Right lobe of liver (tissue), 6 donors: Measurements from ENCODE around the gene IFNAR1. TPM values are rescaled to one million over a fixed set of nuclear protein-coding genes. Genes with fewer than 3 reads are reported as not detected.

Experiments used
- ATAC-seq, 4 donors: fragments of 200-7000 bp; cut with Tn5 transposase; one replicate each; pipeline ENCODE4 v1.9.1; 2020; ENCODE audit warnings: mild to moderate bottlenecking in 4 of 4, moderate library complexity in 4 of 4
- DNase-seq, 3 donors: peaks; one replicate each; pipeline ENCODE4 v3.0.0-alpha.2; 2020
- H3K27ac ChIP-seq, 3 donors: fragments of 200-600 bp; one replicate each; pipeline ENCODE4 v1.8.0; 2022
- H3K27me3 ChIP-seq, 2 donors: fragments of 200-600 bp; one replicate each; pipeline ENCODE4 v1.8.0; 2022
- H3K36me3 ChIP-seq, 4 donors: fragments of 200-600 bp; sonication (generic) in 1 of 4; one replicate each; pipeline versions ENCODE4 v1.5.1 to v1.8.0; 2017 to 2022; ENCODE audit warnings: control low read depth in 1 of 4
- H3K4me1 ChIP-seq, 4 donors: fragments of 200-600 bp; sonication (generic) in 1 of 4; one replicate each; pipeline versions ENCODE4 v1.5.1 to v1.8.0; 2017 to 2022; ENCODE audit warnings: control low read depth in 1 of 4
- H3K4me3 ChIP-seq, 3 donors: fragments of 200-600 bp; one replicate each; pipeline ENCODE4 v1.8.0; 2022
- H3K9me3 ChIP-seq, 4 donors: fragments of 200-600 bp; sonication (generic) in 1 of 4; one replicate each; pipeline versions ENCODE4 v1.5.1 to v1.8.0; 2017 to 2022; ENCODE audit warnings: control low read depth in 1 of 4
- CTCF ChIP-seq, 4 donors: fragments of 200-600 bp in 3 of 4; fragments of 450-650 bp in 1 of 4; IDR thresholded peaks; one replicate each; pipeline versions ENCODE4 v1.5.1 to v1.8.0; 2016 to 2022; ENCODE audit warnings: antibody characterized with exemption in 4 of 4, mild to moderate bottlenecking in 2 of 4
- POLR2A ChIP-seq: fragments of 450-650 bp; IDR thresholded peaks from one replicate; pipeline ENCODE4 v1.6.1; 2017; ENCODE audit warnings: antibody characterized with exemption, mild to moderate bottlenecking
- WGBS: methylation state at CpG from one replicate; pipeline ENCODE4 v1.1.6; 2018; ENCODE audit warnings: low coverage, low lambda C conversion rate; ENCODE audit not compliant: insufficient coverage; ENCODE audit errors: missing lambda C conversion rate; 5-methylcytosine and 5-hydroxymethylcytosine counted together
- intact Hi-C, 2 donors: fragments of 100-400 bp; cut with DNase I; formaldehyde crosslinking; loops; one replicate each; pipeline versions ENCODE4 v1.11.2 to v1.14.1; 2022
- total RNA-seq, 6 experiments: library from RNA; depleted of rRNA in 2 of 6; stranded (reverse); fragments of >200 nt in 2 of 6; fragmentation: NEBNext Ultra II Directional in 3 of 6; extraction: Animal tissue kit (Norgen Biotek cat#: 25700) in 3 of 6; gene quantifications; one replicate each; pipeline versions ENCODE4 v1.1.0 to v1.2.4, GENCODE V29; 2016 to 2023
- donor health status: DM: no; HTN: yes; CAD: no.
- donor health status: DM: no; HTN: no; CAD: no.
- donor health status: DM: no; HTN: no; CAD: no.
- donor health status: DM: no; HTN: yes; CAD: no.
- donor health status: DM: no; HTN: yes; CAD: no.

IFNAR1 gene
- total RNA-seq, 6 experiments from 2014 or later, result 31.6 to 68.2 (median 48.6) TPM

GRCh38 chr21:33388188-33388587, 63.4 kb downstream of the IFNAR1 start:
- no peaks in the 10 kb centered on the region for H3K36me3 ChIP-seq
- H3K9me3 ChIP-seq, result no peaks in the 10 kb centered on the region
- DNase-seq (no peak), ATAC-seq (peak in 1 of 4 donors; percentile 25)
- no peak overlapping the region for H3K4me3 ChIP-seq
- H3K4me1 ChIP-seq, result no peaks in the 10 kb centered on the region
- intact Hi-C loops, result no loop called here
- TF ChIP-seq CTCF (IDR thresholded peaks at IDR 0.05) (no peak), POLR2A (no peak)
- 69% methylated on average over 4 of the region's 4 CpGs for WGBS
- no peaks in the 10 kb centered on the region for H3K27me3 ChIP-seq
- no peak overlapping the region for H3K27ac ChIP-seq

GRCh38 chr21:33390479-33390878, 65.7 kb downstream of the IFNAR1 start:
- no peaks in the 10 kb centered on the region for H3K27me3 ChIP-seq
- no peak overlapping the region for H3K4me3 ChIP-seq
- WGBS, result 83% methylated on average over 3 of the region's 5 CpGs
- intact Hi-C loops, result no loop called here
- TF ChIP-seq POLR2A, result no peak
- no peak for TF ChIP-seq CTCF (IDR thresholded peaks at IDR 0.05)
- no peak for DNase-seq
- ATAC-seq, result no peak
- H3K27ac ChIP-seq, result no peak overlapping the region
- no peaks in the 10 kb centered on the region for H3K36me3 ChIP-seq
- no peaks in the 10 kb centered on the region for H3K9me3 ChIP-seq
- H3K4me1 ChIP-seq, result peaks cover 0 to 5% (median 0%) of the 10 kb centered on the region in 4 donors

GRCh38 chr21:33391656-33392055, 66.9 kb downstream of the IFNAR1 start:
- Histone ChIP-seq H3K4me3 (no peak overlapping the region), H3K4me1 (peaks cover 0 to 5% (median 0%) of the 10 kb centered on the region in 4 donors), H3K27me3 (no peaks in the 10 kb centered on the region), H3K27ac (no peak overlapping the region), H3K9me3 (no peaks in the 10 kb centered on the region), H3K36me3 (no peaks in the 10 kb centered on the region)
- no peak for TF ChIP-seq POLR2A
- TF ChIP-seq CTCF (IDR thresholded peaks at IDR 0.05), result no peak
- no peak for DNase-seq
- intact Hi-C loops, result no loop called here
- ATAC-seq, result no peak
- 65% methylated on average over 6 of the region's 6 CpGs for WGBS

GRCh38 chr21:33392284-33392985, 67.7 kb downstream of the IFNAR1 start:
- ATAC-seq, result peak in 1 of 4 donors; percentile 14
- no peak overlapping the region for H3K27ac ChIP-seq
- DNase-seq, result no peak

More at GRCh38 chr21:33392284-33392985, 67.7 kb downstream of the IFNAR1 start:
- no peaks in the 10 kb centered on the region for H3K27me3 ChIP-seq
- H3K9me3 ChIP-seq, result no peaks in the 10 kb centered on the region
- H3K4me1 ChIP-seq, result peaks cover 0 to 5% (median 0%) of the 10 kb centered on the region in 4 donors
- TF ChIP-seq CTCF (IDR thresholded peaks at IDR 0.05) (no peak), POLR2A (no peak)
- WGBS, result 78% methylated on average over 11 of the region's 11 CpGs
- H3K36me3 ChIP-seq, result no peaks in the 10 kb centered on the region
- intact Hi-C loops, result no loop called here
- no peak overlapping the region for H3K4me3 ChIP-seq
